HG02763 (cell line): Measurements from ENCODE around the gene LYST.
"Not testable (repeated sequence)": the region's sequence is repeated elsewhere in the genome, so short reads cannot be mapped to it uniquely, and the experiment has no call there.

Experiments
- ATAC-seq: cut with Tn5 transposase; IDR thresholded peaks from one replicate; pipeline ENCODE4 v1.9.1; 2021; ENCODE audit warnings: mild to moderate bottlenecking, moderate library complexity; ENCODE audit not compliant: unreplicated experiment

The LYST gene

GRCh38 chr1:235663628-235664027, 203.1 kb downstream of the LYST start:
- ATAC-seq, result no peak

- no peak for ATAC-seq
Measured at GRCh38 chr1:235661568-235661967, 205.1 kb downstream of the LYST start.

DNA sequence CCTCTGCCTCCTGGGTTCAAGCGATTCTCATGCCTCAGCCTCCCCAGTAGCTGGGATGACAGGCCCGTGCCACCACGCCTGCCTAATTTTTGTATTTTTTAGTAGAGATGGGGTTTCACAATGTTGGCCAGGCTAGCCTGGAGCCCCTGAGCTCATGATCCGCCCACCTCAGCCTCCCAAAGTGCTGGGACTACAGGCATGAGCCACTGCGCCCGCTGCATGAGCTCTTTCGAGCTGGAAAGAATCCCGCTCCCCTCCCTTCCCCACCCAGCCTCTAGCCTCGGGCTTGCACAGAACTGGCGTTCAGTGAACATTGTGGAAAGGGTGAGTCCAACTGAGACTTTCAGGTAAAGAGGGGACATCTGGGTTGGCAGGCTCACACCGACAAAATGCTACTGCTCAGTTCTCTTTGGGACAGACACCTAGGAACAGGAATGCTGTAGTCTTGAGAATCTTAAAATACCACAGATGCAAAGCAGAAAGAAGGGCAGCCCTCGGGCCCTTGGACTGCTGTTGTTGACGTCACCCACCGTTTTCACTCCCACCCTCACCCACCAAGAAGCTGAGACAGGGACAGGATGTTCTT, 207.4 kb downstream of the LYST start:
- ATAC-seq, result no peak

DNA sequence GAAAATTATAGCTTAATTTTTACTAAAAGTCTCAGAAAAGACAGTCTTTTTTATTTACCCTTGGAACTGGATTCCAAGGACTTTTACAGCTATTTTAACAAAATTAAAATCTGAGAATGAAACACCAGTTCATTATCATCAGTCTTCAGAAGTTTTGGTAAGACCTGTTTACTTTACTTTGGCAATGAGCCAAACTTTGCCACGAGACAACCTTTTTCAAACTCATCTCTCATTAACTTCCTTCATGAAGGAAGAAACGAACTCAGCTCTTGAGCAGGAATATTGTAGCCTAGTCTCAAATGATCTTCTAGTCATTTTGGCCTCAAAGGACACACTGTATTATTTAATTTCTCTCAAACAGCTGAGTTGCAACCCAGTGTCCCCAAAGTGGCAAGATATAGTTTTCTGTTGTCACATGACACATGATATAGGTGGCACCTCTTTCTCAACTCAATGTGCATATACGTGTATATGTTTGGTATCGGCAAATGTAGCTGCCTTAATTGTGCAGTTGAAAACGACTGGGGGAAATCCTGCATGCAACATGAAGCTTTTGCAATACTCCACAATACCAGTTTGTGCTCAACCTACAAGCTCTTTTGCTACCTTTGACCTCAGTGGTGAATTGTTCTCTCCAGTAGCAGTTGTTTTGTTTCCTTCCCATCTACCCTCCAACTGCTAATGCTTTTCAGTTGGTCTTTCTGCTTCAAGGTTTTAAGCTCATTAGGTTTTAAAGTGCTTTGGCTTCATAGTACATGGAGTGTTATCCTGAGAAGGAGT, 208.8 kb downstream of the LYST start:
- ATAC-seq, result no peak

- ATAC-seq, result no peak
Measured at GRCh38 chr1:235657269-235657668, 209.4 kb downstream of the LYST start.

DNA sequence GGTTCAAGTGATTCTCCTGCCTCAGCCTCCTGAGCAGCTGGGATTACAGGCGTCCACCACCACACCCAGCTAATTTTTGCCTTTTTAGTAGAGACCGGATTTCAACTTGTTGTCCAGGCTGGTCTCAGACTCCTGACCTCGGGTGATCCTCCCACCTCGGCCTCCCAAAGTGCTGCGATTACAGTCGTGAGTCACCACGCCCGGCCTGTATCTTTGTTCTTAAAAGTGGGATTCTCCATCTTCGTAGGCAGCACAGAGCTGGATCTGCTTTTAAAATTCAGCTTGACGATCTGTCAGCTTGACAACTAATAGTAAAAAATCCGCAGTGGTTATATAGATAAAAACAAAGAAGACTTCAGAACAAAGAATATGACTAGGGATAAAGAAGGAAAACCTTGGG, 214.3 kb downstream of the LYST start:
- ATAC-seq, result no peak

GRCh38 chr1:235651170-235651806, 215.4 kb downstream of the LYST start:
- ATAC-seq, result no peak

DNA sequence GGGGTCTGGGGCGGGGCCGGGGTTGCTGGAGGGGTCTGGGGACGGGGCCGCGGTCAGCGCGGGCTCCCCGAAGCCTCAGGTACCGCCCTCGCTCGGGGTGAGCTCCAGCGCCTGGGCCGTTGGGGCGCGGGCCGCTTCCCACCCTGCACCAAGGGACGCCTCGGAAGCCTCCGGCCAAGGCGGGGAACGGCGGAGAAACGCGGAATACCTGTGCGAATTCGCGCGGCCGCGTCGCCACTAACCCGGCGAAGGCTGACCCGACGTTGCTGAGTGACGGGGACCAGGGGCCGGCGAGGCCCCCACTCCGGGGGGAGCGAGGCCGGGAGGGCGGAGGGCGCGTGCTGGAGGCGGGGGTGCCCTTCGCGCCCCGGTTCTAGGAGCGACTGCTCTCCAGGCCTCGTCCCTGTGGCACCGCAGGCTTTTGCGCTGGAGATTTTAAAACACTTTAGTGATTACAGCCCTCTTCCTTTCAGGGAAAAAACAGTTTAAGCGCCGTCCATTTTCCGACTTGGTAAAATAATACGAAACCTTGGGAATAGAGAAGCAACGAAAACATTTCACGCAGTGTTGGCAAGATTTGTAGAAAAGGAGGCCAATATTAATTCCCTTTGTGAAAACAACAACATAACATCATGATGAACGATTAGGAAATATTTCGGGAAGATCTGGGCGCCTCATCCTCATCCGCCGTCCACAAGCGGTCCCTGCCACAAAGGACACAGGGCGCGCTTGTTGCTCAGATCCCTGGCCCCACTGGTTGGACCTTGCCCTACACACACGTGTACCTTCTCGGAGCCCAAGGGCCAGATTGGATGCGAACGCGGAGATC, 216.2 kb downstream of the LYST start:
- ATAC-seq, result no peak

DNA sequence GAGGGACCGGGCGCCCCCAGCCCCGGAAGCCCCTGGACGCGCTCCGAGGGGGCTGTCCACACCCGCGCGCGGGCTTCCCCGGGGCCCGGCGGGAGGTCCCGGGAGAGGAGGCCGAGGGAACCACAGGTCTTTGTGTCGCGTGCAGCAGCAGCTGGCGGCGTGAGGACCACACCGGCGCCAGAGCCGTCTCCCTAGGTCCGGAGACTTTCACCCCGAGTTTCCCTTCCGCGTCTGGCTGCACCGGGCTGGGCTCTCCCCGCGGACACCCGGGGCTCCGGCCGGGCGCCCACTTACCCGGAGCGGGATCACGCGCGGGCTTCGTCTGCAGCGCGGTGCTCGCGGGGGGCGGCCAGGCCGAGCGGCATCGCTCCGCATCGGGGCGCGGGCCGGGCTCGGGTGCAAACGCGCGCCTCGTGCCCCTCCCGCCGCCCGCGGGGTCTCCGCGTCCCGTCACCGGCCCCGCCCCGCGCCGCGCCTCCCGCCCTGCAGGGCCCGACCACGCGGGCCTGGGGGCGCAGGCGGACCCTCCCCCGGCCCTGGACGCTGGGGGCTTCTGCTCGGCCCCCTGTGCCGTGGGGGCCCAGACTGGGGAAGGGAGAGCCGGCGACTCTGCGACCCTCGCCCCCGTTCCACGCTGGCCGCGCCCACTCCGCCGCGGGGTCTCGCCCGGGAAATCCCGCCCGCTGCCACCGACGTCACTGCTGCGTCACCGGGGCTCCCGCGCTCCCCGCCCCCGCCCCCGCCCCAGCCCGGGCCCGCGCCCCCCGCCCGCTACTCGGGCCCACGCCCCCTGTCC, 217.1 kb downstream of the LYST start, which contains the start of gene GNG4:
Gene GNG4 (minus strand): TSS at position 417 of the 796 bp plus-strand sequence. CDS start 65,946 bp downstream, outside the sequence.
- no peak for ATAC-seq

DNA sequence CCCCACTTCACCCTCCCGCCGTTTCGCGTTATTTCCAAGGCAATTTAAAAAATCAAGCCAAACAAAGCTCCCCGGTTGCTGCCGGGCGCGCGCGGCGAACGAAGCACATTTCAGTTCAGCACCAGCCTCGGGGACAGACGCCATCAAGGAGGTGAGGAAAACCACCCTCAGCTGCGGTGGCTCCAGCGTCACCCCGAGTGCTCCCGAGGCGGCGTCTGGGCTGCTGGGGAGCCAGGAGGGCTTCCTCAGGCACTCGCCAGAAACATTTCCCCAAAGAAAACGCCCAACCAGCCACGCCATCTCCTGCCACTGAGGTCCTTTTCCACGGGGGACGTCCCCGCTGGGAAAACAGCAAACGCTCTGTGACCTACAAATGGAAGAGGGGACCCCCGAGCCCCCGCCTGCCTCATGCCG, 217.7 kb downstream of the LYST start:
- ATAC-seq, result no peak

DNA sequence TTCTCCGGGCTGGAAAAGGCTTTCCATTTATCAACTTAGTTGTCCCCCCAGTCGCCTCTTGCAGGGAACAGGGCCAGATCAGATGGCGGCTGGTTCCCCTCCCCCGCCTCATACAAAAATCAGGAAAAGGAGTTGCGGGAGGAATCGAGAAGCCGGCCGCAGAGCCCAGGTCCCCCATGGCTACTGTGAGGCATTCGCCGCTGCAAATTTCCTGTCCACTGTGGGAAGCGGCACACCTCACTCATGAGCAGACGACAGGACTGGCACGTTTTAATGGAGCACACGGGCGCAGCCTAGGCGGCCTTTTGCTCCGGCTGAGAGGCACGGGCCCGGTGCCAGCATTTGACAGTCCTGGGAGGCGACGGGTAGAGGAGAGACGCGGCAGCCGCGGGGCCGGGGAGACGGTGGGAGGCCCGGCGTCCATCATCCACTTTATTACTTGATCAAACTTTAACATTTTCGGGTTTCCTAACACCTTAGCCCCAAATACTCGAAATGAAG, 218.2 kb downstream of the LYST start:
- no peak for ATAC-seq

- not testable (repeated sequence) for ATAC-seq
Measured at GRCh38 chr1:235647537-235647936, 219.2 kb downstream of the LYST start.

DNA sequence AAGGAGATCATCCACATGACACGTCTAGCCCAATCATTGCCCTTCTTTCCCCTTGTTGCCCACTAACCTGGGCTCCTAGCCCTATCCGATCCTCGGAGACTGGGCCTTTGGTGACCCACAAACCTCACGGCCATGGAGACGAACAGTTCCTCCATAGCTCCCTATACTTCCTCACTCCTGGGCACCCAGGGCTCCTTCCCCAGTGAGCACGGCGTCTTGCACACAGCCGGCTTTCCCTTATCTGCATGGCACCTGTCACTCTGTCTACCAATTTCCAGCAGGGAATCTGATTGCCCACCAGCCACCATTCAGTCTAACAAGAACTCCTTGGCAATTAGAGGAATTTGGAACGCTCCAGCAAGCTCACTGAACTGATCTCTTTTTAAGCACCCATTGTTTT, 220.2 kb downstream of the LYST start:
- no peak for ATAC-seq

DNA sequence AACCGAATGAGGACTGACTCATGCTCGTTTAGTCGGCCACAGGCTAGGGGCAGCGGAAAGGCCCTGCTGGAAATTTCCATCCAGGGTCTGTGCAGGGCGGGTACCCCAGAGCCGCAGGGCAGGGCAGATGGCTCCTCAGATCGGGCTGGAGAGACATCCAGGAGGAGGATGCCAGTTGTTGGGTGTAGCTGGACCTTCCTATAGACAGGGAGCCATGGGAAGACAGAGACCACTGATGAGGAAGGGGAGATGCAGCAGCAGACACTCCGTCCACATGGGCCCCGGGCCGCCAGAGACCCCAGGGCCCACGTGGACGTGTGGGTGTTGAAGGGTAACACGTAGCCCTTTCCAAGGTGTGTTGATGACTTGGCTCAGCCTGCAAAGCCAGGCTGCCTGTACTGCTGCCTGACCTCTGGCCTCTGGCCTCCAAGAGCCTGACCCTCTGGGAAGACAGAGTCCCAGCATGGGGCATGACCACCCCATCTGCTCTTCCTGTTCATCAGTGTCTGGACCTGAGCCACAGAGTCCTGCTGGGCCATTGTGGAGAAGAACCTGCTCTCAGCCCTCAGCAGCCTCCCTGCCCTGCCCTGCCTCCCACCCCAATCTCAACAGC, 221.9 kb downstream of the LYST start:
- ATAC-seq, result no peak

GRCh38 chr1:235643837-235644692, 222.6 kb downstream of the LYST start:
- no peak for ATAC-seq

DNA sequence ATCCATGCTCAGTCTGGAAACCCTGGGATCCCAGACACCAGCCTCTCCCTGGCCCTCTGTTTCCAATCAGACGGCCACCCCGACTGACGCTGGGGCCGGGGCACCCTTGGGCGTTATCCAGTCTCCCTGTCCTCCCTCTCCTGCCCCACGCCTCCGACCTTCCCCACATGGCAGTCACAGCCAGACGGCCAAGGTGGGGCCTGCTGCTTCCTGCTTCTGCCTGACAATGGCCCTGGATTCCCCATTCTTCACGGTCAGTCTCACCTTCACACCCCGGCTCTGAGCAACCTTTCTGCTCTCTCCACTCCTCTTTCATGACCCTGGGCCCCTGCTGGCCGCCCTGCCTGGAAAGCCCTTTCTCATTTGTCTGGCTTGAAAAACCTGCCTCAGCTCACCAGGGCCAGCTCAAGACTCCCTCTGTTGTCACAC, 223.7 kb downstream of the LYST start:
- no peak for ATAC-seq

DNA sequence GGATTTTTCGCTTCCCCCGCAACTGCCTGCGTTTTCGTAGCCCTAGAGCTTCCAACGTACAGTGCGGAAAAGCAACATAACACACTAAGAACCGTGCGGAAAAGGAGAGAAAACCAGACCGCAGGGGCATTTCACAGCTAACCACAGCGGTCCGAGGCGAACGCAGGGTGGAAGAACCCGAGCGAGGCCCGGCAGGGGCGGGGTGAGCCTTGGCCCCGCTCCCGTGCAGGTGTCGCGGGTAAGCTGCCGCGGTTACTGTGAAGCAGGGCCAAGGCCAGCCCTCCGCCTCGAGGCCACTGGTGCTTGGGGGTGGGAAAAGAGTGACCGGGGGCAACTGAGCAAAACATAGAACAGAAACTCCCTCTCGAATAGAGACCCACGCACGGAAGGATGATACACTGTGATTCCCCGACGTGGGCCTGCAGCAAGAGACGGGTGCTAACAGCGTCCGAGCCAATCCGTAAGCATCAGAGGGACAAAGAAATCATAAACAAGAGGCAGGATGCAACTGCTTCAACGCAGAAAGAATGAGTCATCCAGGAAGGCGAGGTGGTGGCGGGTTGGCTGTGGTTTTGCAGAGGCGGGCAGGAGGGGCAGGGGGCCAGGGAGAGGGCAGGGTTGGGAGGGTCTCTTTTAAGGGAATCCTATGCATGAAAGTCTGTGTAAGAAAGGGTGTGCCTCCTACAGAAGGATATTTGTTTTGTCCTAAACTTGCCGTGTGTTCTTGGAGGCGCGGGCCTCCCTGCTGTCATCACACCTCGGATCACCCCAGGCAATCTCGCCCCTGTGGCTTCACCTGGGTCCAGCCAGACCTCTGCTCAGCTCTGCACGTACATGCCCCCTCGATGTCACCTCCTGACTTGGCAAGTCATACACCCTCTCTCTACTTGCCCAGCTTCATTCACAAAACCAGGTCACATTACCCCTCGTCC, 224.4 kb downstream of the LYST start:
- ATAC-seq, result no peak

GRCh38 chr1:235640580-235640979, 226.1 kb downstream of the LYST start:
- ATAC-seq, result no peak
